ENCODE data around the gene RNF112.

The RNF112 gene

GRCh38 chr17:19387921-19388521, 23.0 kb upstream of the RNF112 start:
- DNase-seq (ENCODE audit: low read depth in 2 of 2), result no peak

GRCh38 chr17:19388791-19389785, 21.9 kb upstream of the RNF112 start:
- no peak for DNase-seq (ENCODE audit: low read depth in 2 of 2)

GRCh38 chr17:19390951-19391350, 20.1 kb upstream of the RNF112 start:
- no peak for DNase-seq (ENCODE audit: low read depth in 2 of 2)

- DNase-seq (ENCODE audit: low read depth in 2 of 2), result no peak
These were observed 19.6 kb upstream of the RNF112 start for GRCh38 chr17:19391432-19391831.

GRCh38 chr17:19392303-19392702, 18.7 kb upstream of the RNF112 start:
- DNase-seq (ENCODE audit: low read depth in 2 of 2), result no peak

DNA sequence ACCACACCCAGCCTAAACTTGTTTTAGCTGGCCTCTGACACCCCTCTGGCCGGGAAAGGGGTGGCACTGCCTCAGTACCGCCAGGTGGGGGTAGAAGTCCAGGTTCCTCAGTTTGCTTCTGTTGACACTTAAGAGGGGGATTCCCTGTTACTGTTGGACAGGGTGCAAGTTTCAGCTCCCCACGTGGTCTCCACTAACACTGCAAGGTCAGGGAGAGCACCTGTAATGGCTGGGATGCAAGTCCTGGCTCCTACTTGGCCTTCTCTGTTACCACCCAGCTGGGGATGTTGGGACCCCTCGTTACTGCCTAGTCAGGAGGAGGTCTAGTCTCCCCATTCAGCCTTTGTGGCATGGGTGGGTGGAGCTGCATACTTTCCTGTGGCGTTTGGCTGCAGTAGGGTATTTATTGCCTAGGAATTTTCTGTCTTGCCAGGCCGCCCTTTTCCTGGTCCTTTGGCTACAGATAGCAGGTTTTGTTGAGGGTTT, 13.4 kb upstream of the RNF112 start:
- no peak for DNase-seq (ENCODE audit: low read depth in 2 of 2)

DNA sequence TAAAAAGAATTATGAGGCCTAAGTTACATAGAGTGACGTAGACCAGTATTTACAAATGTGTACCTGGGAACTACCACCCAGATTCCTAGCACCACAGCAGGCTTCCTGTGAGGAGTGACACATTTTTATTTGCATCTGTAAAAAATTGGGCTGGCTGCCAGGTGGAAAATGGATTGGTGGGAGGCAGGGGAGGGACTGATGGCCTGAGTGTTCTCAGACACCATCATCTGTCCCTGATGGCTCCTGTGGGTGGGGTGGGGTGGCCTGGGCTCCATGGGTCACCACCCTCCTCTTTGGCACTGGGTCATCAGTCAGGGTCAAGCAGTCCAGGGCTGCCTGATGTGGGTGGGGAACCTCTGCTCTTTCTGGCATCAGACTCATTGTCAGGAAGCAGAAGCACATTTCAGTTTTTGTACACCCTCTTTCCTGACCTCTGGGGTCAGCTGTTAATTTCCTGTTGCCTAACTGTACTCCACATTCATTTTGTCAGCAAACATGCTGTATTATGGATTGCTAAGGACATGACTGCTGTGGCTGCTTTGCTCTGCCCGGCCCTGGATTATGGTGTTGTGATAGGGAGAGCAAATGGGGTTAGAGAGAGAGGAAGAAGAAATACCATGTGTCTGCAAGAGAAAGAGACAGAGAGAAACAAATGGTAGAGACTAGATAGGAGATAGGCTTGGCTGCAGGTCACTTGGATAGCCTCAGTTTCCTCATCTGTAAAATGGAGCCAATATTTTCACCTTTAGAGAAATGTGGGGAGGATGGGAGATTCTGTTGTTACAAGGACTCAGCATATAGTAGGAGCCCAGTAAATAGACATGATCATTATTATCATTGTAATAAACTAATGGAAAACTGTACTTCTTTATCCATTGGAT, 12.5 kb upstream of the RNF112 start:
- no peak for DNase-seq (ENCODE audit: low read depth in 2 of 2)

DNA sequence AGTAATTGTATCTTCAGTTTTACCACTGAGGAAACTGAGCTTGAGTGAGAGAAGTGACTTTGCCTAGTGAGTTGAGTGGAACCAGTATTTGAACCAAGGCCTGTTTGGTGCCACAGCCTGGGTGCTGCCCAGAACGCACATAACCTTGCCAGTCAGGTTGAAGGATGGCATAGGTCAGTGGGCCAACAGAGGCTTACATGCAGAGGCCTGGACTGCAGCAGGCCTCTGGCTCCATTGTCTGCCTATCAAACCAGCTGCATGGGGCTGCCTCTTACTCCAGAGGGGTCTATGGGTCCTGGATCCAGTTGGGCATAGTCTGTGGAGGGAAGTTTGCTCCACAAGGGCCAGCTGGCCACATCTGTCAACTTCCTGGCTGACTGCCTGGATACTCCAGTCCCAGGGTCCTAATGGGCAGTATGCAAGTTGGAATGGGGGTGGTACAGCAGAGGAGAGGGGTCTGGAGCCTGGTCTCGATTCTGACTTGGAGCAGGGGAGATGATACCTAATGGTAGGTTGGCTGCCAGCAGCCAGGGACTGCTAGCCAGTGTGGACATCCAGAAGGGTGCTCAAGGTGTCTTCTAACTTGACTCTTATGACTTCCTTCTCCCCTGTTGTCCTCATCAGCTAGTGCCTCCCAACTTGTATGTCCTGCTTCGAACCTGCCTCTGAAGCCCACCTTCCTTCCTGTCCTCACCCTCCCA, 11.1 kb upstream of the RNF112 start:
- DNase-seq (ENCODE audit: low read depth in 2 of 2), result no peak

DNA sequence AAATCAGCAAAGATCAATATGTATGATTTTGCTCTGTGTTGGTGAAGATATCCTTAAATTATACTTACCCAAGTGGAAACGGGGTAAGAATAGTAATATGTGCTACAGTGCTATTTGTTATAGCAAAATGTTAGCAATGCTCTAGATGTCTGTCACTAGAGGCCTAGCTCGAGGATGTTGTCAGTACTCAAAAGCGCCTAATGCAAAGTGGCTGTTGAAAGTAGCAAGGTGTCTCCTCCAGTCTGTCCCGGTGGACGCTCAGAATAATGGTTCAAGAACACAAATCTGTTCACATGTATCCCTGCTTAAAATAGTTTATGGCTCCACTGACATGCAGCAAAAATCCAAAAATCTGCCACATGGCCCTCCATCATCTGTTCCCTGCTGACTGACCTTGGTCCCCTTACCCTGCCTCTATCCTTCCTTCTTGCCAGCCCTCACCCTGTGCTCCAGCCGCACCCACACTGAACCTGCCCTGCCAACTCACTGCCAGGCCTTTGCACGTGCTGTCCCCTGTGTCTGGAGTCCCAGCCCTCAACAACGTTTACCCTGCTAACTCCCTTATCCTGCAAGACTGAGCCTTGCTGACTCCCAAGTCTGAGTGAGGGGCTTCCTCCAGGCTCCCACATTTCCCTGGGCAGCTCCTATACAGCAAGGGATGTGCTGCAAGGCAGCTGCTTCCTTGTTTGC, 9.6 kb upstream of the RNF112 start:
- no peak for DNase-seq (ENCODE audit: low read depth in 2 of 2)

DNA sequence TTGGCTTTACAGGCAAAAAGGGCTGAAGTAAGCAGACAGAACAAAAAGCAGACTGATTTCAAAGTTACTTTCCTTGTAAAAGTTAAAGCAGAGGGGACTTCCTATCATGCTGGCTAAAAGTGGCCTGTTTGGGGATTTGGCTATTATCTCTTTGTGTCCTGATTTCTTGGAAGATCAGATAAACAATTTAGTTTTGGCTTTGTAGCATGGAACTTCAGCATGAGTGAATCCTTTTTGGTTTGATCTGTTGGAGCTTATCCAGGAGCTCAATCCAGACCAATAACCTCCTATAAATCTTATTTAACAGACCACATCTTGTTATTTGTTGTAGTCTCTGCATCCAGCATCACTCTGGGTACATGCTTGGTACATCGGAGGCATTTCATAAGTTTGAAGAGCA, 8.9 kb upstream of the RNF112 start:
- no peak for DNase-seq (ENCODE audit: low read depth in 2 of 2)

- no peak for DNase-seq (ENCODE audit: low read depth in 2 of 2)
These were observed 8.0 kb upstream of the RNF112 start for GRCh38 chr17:19403021-19403420.

GRCh38 chr17:19404264-19404663, 6.8 kb upstream of the RNF112 start:
- DNase-seq (ENCODE audit: low read depth in 2 of 2), result no peak

GRCh38 chr17:19405114-19405513, 5.9 kb upstream of the RNF112 start:
- DNase-seq (ENCODE audit: low read depth in 2 of 2), result no peak

GRCh38 chr17:19407601-19408345, 3.3 kb upstream of the RNF112 start:
- DNase-seq (ENCODE audit: low read depth in 2 of 2), result no peak

DNA sequence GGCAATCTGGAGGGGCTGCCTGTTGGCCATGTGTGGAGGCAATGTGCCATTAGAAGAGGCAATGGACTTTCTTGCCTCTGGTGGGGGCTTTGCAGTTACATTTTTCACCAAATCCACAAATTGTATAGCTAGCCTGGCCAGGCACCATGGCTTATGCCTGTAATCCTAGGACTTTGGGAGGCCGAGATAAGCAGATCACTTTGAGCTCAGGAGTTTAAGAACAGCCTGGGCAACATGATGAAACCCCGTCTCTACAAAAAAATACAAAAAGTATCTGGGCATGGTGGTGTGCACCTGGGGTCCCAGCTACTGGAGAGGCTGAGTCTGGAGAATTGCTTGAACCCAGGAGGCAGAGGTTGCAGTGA, 2.7 kb upstream of the RNF112 start:
- DNase-seq (ENCODE audit: low read depth in 2 of 2), result no peak

- DNase-seq (ENCODE audit: low read depth in 2 of 2), result no peak
These were observed 2.0 kb upstream of the RNF112 start for GRCh38 chr17:19409066-19409465.

DNA sequence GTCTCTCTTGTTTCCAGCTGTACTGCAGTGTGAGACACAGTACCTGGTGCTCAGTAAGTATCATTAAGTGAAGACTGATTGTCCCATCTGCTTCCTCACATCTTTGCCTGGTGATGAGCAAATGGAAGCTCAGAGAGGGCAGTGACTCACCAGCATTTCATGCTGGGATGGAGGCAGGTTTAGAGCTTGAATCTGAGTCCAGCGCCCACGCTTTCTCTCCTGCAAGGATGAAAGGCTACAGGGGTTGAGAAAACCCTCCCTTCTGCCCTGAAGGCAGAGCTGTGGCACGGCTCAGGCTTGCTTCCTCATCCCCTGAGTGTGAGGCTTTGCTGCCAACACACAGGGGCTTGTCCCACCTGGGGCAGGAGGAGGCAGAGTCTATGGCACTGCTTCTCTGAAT, 1.5 kb upstream of the RNF112 start:
- DNase-seq (ENCODE audit: low read depth in 2 of 2), result no peak

DNA sequence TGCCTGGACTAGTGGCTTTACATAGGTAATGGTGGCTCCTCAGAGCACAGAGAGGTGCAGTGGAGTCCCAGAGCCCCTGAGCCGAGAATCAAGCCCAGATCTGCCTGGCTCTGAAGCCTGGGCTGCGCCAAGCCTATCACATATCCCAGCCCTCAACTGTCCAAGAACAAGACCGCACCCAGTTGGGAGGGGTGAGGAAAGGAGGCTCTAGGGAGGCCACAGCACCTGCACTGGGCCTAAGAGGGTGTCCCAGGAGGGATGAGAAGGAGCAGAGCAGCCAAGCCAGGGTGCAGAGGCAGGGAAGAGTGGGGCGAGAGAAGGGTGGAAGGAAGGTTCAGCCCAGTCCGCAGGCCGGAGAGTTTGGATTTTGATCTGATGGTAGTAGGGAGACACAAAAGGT, 941 bp upstream of the RNF112 start:
- DNase-seq (ENCODE audit: low read depth in 2 of 2), result no peak

GRCh38 chr17:19411631-19412030, 599 bp downstream of the RNF112 start:
- DNase-seq (ENCODE audit: low read depth in 2 of 2), result no peak

- no peak for DNase-seq (ENCODE audit: low read depth in 2 of 2)
These were observed 1.5 kb downstream of the RNF112 start for GRCh38 chr17:19412510-19412909.

Measured in stimulated activated CD8-positive, alpha-beta memory T cell treated with anti-CD3 and anti-CD28 coated beads, Interleukin-15, amount 100 ng/mL, for 4 hours (primary cell).